CD4-positive, CD25-positive, alpha-beta regulatory T cell (primary cell): ENCODE results near the gene NPIPB8. TPM values are rescaled to one million over a fixed set of nuclear protein-coding genes. Genes with fewer than 3 reads are reported as not detected.
A peak's percentile ranks its signal among the peaks of the same experiment; 100 is the strongest.
"Not testable (repeated sequence)": the region's sequence is repeated elsewhere in the genome, so short reads cannot be mapped to it uniquely, and the experiment has no call there.

Experiments
- ATAC-seq, 2 donors: fragments of 150-1000 bp; cut with Tn5 transposase; one replicate each; pipeline ENCODE4 v1.10.0; 2021; ENCODE audit warnings: low read depth in 2 of 2, moderate number of reproducible peaks in 2 of 2, moderate library complexity in 1 of 2
- DNase-seq, 3 donors: peaks; one replicate each; pipeline versions ENCODE4 v3.0.0 to v3.0.0-alpha.2; 2012 to 2022; ENCODE audit warnings: mixed read lengths in 1 of 3
- H3K27ac ChIP-seq: one replicate; pipeline ENCODE4 v1.7.0; 2013; ENCODE audit warnings: mild to moderate bottlenecking, low read length; ENCODE audit not compliant: insufficient read depth, poor library complexity, severe bottlenecking
- H3K27me3 ChIP-seq: one replicate; pipeline ENCODE4 v1.7.0; 2013; ENCODE audit warnings: low read length; ENCODE audit not compliant: control insufficient read depth, insufficient read depth
- H3K36me3 ChIP-seq: one replicate; pipeline ENCODE4 v1.7.0; 2013; ENCODE audit warnings: mild to moderate bottlenecking, low read length, moderate library complexity; ENCODE audit not compliant: control insufficient read depth, insufficient read depth
- H3K4me1 ChIP-seq: 2 replicates; pipeline ENCODE4 v1.7.0; 2013; ENCODE audit warnings: mild to moderate bottlenecking, low read length; ENCODE audit not compliant: insufficient read depth, control insufficient read depth, poor library complexity, severe bottlenecking
- H3K4me3 ChIP-seq: one replicate; pipeline ENCODE4 v1.7.0; 2013; ENCODE audit warnings: low read depth, mild to moderate bottlenecking, low read length, moderate library complexity
- H3K9me3 ChIP-seq, 2 experiments: 1 replicate in 1 of 2; 2 replicates in 1 of 2; pipeline ENCODE4 v1.7.0; 2013; ENCODE audit warnings: low read length in 2 of 2, mild to moderate bottlenecking in 1 of 2, moderate library complexity in 1 of 2; ENCODE audit not compliant: control insufficient read depth in 2 of 2
- H3K27ac Mint-ChIP-seq, 3 donors: one replicate each; pipeline ENCODE4 v1.8.0; 2020 to 2022; ENCODE audit warnings: mild to moderate bottlenecking in 3 of 3, mixed read lengths in 3 of 3, moderate library complexity in 2 of 3
- H3K27me3 Mint-ChIP-seq: one replicate; pipeline ENCODE4 v1.8.0; 2022; ENCODE audit warnings: mild to moderate bottlenecking, mixed read lengths
- H3K36me3 Mint-ChIP-seq: one replicate; pipeline ENCODE4 v1.8.0; 2020; ENCODE audit warnings: mixed read lengths
- H3K4me1 Mint-ChIP-seq, 4 donors: one replicate each; pipeline ENCODE4 v1.8.0; 2020 to 2022; ENCODE audit warnings: mixed read lengths in 4 of 4, mild to moderate bottlenecking in 1 of 4
- H3K4me3 Mint-ChIP-seq, 4 donors: one replicate each; pipeline ENCODE4 v1.8.0; 2020 to 2022; ENCODE audit warnings: mild to moderate bottlenecking in 4 of 4, mixed read lengths in 4 of 4, moderate library complexity in 3 of 4
- H3K9me3 Mint-ChIP-seq, 7 donors: one replicate each; pipeline ENCODE4 v1.8.0; 2020 to 2022; ENCODE audit warnings: mixed read lengths in 7 of 7, mild to moderate bottlenecking in 3 of 7, moderate library complexity in 2 of 7
- polyA plus RNA-seq, 4 donors: library from polyadenylated mRNA; unstranded; fragments of 300-500 nt; fragmentation: Illumina TruSeq; gene quantifications; one replicate each; pipeline ENCODE4 v1.2.3, GENCODE V29; 2021
- total RNA-seq: library from RNA; stranded (reverse); gene quantifications from one replicate; pipeline ENCODE4 v1.2.3, GENCODE V29; 2022

NPIPB8 gene
- total and polyA plus RNA-seq, 5 donors from 2014 or later: 1.1 TPM; not detected in 4

- not testable (repeated sequence) for ATAC-seq, H3K36me3 ChIP-seq, H3K4me1 ChIP-seq, H3K4me3 ChIP-seq, H3K27me3 ChIP-seq, H3K27ac ChIP-seq, H3K4me3 Mint-ChIP-seq, H3K27ac Mint-ChIP-seq, H3K9me3 ChIP-seq, H3K36me3 Mint-ChIP-seq, H3K27me3 Mint-ChIP-seq, H3K9me3 Mint-ChIP-seq
- peaks cover 4 to 13% (median 7%) of the 10 kb centered on the region in 4 donors for H3K4me1 Mint-ChIP-seq
- DNase-seq: peak in 1 of 3 donors; percentile 16
These were observed 22.2 kb upstream of the NPIPB8 start for GRCh38 chr16:28615486-28616223.

DNA sequence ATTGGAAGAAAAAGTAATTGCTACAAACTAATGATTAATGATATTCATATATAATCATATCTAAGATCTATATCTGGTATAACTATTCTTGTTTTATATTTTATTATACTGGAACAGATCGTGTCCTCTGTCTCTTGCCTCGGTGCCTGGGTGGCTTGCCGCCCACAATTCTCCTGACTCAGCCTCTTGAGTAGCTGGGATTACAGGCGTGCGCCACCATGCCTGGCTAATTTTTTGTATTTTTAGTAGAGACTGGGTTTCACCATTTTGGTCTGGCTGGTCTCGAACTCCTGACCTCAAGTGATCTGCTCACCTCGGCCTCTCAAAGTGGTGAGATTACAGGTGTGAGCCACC lies 21.7 kb upstream of the NPIPB8 start:
- H3K4me3 Mint-ChIP-seq, H3K9me3 Mint-ChIP-seq, DNase-seq, H3K9me3 ChIP-seq, ATAC-seq, H3K4me1 ChIP-seq, H3K27me3 ChIP-seq, H3K4me1 Mint-ChIP-seq, H3K27ac ChIP-seq, H3K4me3 ChIP-seq, H3K36me3 Mint-ChIP-seq, H3K27me3 Mint-ChIP-seq, H3K36me3 ChIP-seq: not testable (repeated sequence)
- peak overlapping the region in 1 of 3 donors; percentile 67 for H3K27ac Mint-ChIP-seq

- Histone ChIP-seq H3K27ac (no peak overlapping the region), H3K4me3 (no peak overlapping the region), H3K9me3 (no peaks in the 10 kb centered on the region), H3K27me3 (no peaks in the 10 kb centered on the region), H3K36me3 (no peaks in the 10 kb centered on the region), H3K4me1 (no peaks in the 10 kb centered on the region)
- H3K4me1 Mint-ChIP-seq: peaks cover 2 to 14% (median 8%) of the 10 kb centered on the region in 4 donors
- ATAC-seq: no peak
- DNase-seq: no peak
- peaks cover 7% of the 10 kb centered on the region for H3K36me3 Mint-ChIP-seq
- no peak overlapping the region for H3K4me3 Mint-ChIP-seq
- H3K27me3 Mint-ChIP-seq: no peaks in the 10 kb centered on the region
- H3K9me3 Mint-ChIP-seq: no peaks in the 10 kb centered on the region
- H3K27ac Mint-ChIP-seq: peak overlapping the region in 1 of 3 donors; percentile 67
These were observed 21.2 kb upstream of the NPIPB8 start for GRCh38 chr16:28616636-28617035.

- Mint-ChIP-seq H3K27ac (no peak overlapping the region), H3K27me3 (no peaks in the 10 kb centered on the region), H3K36me3 (peaks cover 7% of the 10 kb centered on the region), H3K4me1 (peaks cover 9 to 26% (median 17%) of the 10 kb centered on the region in 4 donors), H3K9me3 (no peaks in the 10 kb centered on the region), H3K4me3 (no peak overlapping the region)
- Histone ChIP-seq H3K27ac (no peak overlapping the region), H3K4me1 (peaks cover 10% of the 10 kb centered on the region), H3K27me3 (no peaks in the 10 kb centered on the region), H3K9me3 (no peaks in the 10 kb centered on the region), H3K4me3 (no peak overlapping the region), H3K36me3 (no peaks in the 10 kb centered on the region)
- no peak for ATAC-seq
- no peak for DNase-seq
These were observed 20.0 kb upstream of the NPIPB8 start for GRCh38 chr16:28617874-28618273.

- peaks cover 10% of the 10 kb centered on the region for H3K4me1 ChIP-seq
- H3K4me3 ChIP-seq, H3K9me3 Mint-ChIP-seq, DNase-seq, H3K36me3 Mint-ChIP-seq, H3K27ac ChIP-seq, H3K4me3 Mint-ChIP-seq, H3K27ac Mint-ChIP-seq, H3K27me3 ChIP-seq, H3K9me3 ChIP-seq, ATAC-seq, H3K36me3 ChIP-seq, H3K27me3 Mint-ChIP-seq: not testable (repeated sequence)
- H3K4me1 Mint-ChIP-seq: peaks cover 9 to 33% (median 21%) of the 10 kb centered on the region in 4 donors
These were observed 17.5 kb upstream of the NPIPB8 start for GRCh38 chr16:28620316-28620715.

- peaks cover 5% of the 10 kb centered on the region for H3K27me3 Mint-ChIP-seq
- H3K36me3 ChIP-seq: no peaks in the 10 kb centered on the region
- DNase-seq: no peak
- H3K27ac Mint-ChIP-seq: peak overlapping the region; percentile 48 to 86 (median 49)
- no peak for ATAC-seq
- no peaks in the 10 kb centered on the region for H3K27me3 ChIP-seq
- H3K27ac ChIP-seq: no peak overlapping the region
- H3K9me3 ChIP-seq: no peaks in the 10 kb centered on the region
- peaks cover 7% of the 10 kb centered on the region for H3K36me3 Mint-ChIP-seq
- peaks cover 10% of the 10 kb centered on the region for H3K4me1 ChIP-seq
- peaks cover 0 to 6% (median 0%) of the 10 kb centered on the region in 7 donors for H3K9me3 Mint-ChIP-seq
- no peak overlapping the region for H3K4me3 ChIP-seq
- peaks cover 7 to 30% (median 18%) of the 10 kb centered on the region in 4 donors for H3K4me1 Mint-ChIP-seq
- H3K4me3 Mint-ChIP-seq: peak overlapping the region; percentile 19 to 93 (median 86)
These were observed 16.2 kb upstream of the NPIPB8 start for GRCh38 chr16:28621481-28622155.

GRCh38 chr16:28622532-28623171 lies 15.2 kb upstream of the NPIPB8 start:
- H3K27ac Mint-ChIP-seq: peak overlapping the region; percentile 32 to 86 (median 67)
- H3K27me3 Mint-ChIP-seq: not testable (repeated sequence)

More at GRCh38 chr16:28622532-28623171, 15.2 kb upstream of the NPIPB8 start:
- H3K27ac ChIP-seq, H3K27me3 ChIP-seq, DNase-seq, H3K9me3 Mint-ChIP-seq, H3K4me3 ChIP-seq, H3K36me3 Mint-ChIP-seq, H3K9me3 ChIP-seq, H3K36me3 ChIP-seq, ATAC-seq: not testable (repeated sequence)
- Mint-ChIP-seq H3K4me3 (peak overlapping the region; percentile 70 to 93 (median 86)), H3K4me1 (peaks cover 7 to 30% (median 18%) of the 10 kb centered on the region in 4 donors)
- H3K4me1 ChIP-seq: peaks cover 10% of the 10 kb centered on the region
